ES-I3 (cell line): Measurements from ENCODE around the gene MLLT1.

ENCODE experiments used
- H3K36me3 ChIP-seq: 2 replicates; pipeline ENCODE4 v1.6.1; 2013; ENCODE audit warnings: mild to moderate bottlenecking, low read length, control low read depth, moderate library complexity; ENCODE audit not compliant: insufficient read depth
- H3K4me1 ChIP-seq: 2 replicates; pipeline ENCODE4 v1.6.1; 2013; ENCODE audit warnings: mild to moderate bottlenecking, control low read depth, low read length; ENCODE audit not compliant: insufficient read depth
- H3K9ac ChIP-seq: 2 replicates; pipeline ENCODE4 v1.6.1; 2013; ENCODE audit warnings: low read depth, mild to moderate bottlenecking, low read length, moderate library complexity
- H3K9me3 ChIP-seq: 2 replicates; pipeline ENCODE4 v1.6.1; 2013; ENCODE audit warnings: mild to moderate bottlenecking, low read length, moderate library complexity; ENCODE audit not compliant: control insufficient read depth, insufficient read depth

Gene MLLT1

GRCh38 chr19:6258812-6259311 lies 20.9 kb downstream of the MLLT1 start:
- H3K9me3 ChIP-seq, result no peaks in the 10 kb centered on the region
- peaks cover 7% of the 10 kb centered on the region for H3K36me3 ChIP-seq
- H3K9ac ChIP-seq, result no peak overlapping the region
- H3K4me1 ChIP-seq, result no peaks in the 10 kb centered on the region; the same call in 1 of the 2 replicates

GRCh38 chr19:6253954-6254733 lies 25.6 kb downstream of the MLLT1 start:
- Histone ChIP-seq H3K9ac (no peak overlapping the region), H3K4me1 (no peaks in the 10 kb centered on the region; the same call in 1 of the 2 replicates), H3K36me3 (peaks cover 2% of the 10 kb centered on the region), H3K9me3 (no peaks in the 10 kb centered on the region)

GRCh38 chr19:6252066-6252465 lies 27.7 kb downstream of the MLLT1 start:
- Histone ChIP-seq H3K36me3 (peaks cover 2% of the 10 kb centered on the region; the same call in 1 of the 2 replicates), H3K9ac (no peak overlapping the region), H3K4me1 (no peaks in the 10 kb centered on the region; the same call in 1 of the 2 replicates), H3K9me3 (no peaks in the 10 kb centered on the region)

GRCh38 chr19:6250909-6251308 lies 28.9 kb downstream of the MLLT1 start:
- H3K9ac ChIP-seq, result no peak overlapping the region
- H3K4me1 ChIP-seq, result no peaks in the 10 kb centered on the region; the same call in 1 of the 2 replicates
- H3K9me3 ChIP-seq, result peaks cover 5% of the 10 kb centered on the region; the same call in 1 of the 2 replicates
- H3K36me3 ChIP-seq, result peaks cover 2% of the 10 kb centered on the region; the same call in 1 of the 2 replicates

- H3K36me3 ChIP-seq, result peaks cover 2% of the 10 kb centered on the region; the same call in 1 of the 2 replicates
- no peaks in the 10 kb centered on the region; the same call in 1 of the 2 replicates for H3K4me1 ChIP-seq
- no peak overlapping the region for H3K9ac ChIP-seq
Observed at GRCh38 chr19:6250024-6250615, 29.7 kb downstream of the MLLT1 start.

GRCh38 chr19:6249296-6249695 lies 30.5 kb downstream of the MLLT1 start:
- H3K36me3 ChIP-seq, result peaks cover 2% of the 10 kb centered on the region; the same call in 1 of the 2 replicates
- no peak overlapping the region for H3K9ac ChIP-seq
- no peaks in the 10 kb centered on the region; the same call in 1 of the 2 replicates for H3K4me1 ChIP-seq
- peaks cover 5% of the 10 kb centered on the region; the same call in 1 of the 2 replicates for H3K9me3 ChIP-seq

More at GRCh38 chr19:6250024-6250615, 29.7 kb downstream of the MLLT1 start:
- H3K9me3 ChIP-seq, result peaks cover 5% of the 10 kb centered on the region; the same call in 1 of the 2 replicates

- H3K9me3 ChIP-seq, result peaks cover 5% of the 10 kb centered on the region; the same call in 1 of the 2 replicates
- peaks cover 3% of the 10 kb centered on the region; the same call in 1 of the 2 replicates for H3K4me1 ChIP-seq
- H3K9ac ChIP-seq, result no peak overlapping the region
- peaks cover 2% of the 10 kb centered on the region; the same call in 1 of the 2 replicates for H3K36me3 ChIP-seq
Observed at GRCh38 chr19:6248844-6249243, 30.9 kb downstream of the MLLT1 start.

- H3K9ac ChIP-seq, result no peak overlapping the region
- H3K36me3 ChIP-seq, result peaks cover 2% of the 10 kb centered on the region; the same call in 1 of the 2 replicates
- H3K9me3 ChIP-seq, result peaks cover 5% of the 10 kb centered on the region; the same call in 1 of the 2 replicates
- H3K4me1 ChIP-seq, result peaks cover 3% of the 10 kb centered on the region; the same call in 1 of the 2 replicates
Observed at GRCh38 chr19:6248341-6248740, 31.4 kb downstream of the MLLT1 start.

- Histone ChIP-seq H3K9me3 (peaks cover 5% of the 10 kb centered on the region; the same call in 1 of the 2 replicates), H3K4me1 (peaks cover 3% of the 10 kb centered on the region; the same call in 1 of the 2 replicates), H3K36me3 (peaks cover 2% of the 10 kb centered on the region; the same call in 1 of the 2 replicates), H3K9ac (no peak overlapping the region)
Observed at GRCh38 chr19:6247007-6247288, 32.8 kb downstream of the MLLT1 start.

- peaks cover 5% of the 10 kb centered on the region; the same call in 1 of the 2 replicates for H3K9me3 ChIP-seq
- peaks cover 2% of the 10 kb centered on the region; the same call in 1 of the 2 replicates for H3K36me3 ChIP-seq
- H3K4me1 ChIP-seq, result peaks cover 3% of the 10 kb centered on the region; the same call in 1 of the 2 replicates
- H3K9ac ChIP-seq, result no peak overlapping the region
Observed at GRCh38 chr19:6246174-6247006, 33.4 kb downstream of the MLLT1 start.

- Histone ChIP-seq H3K36me3 (peaks cover 2% of the 10 kb centered on the region; the same call in 1 of the 2 replicates), H3K9me3 (peaks cover 5% of the 10 kb centered on the region; the same call in 1 of the 2 replicates), H3K9ac (no peak overlapping the region), H3K4me1 (peaks cover 3% of the 10 kb centered on the region; the same call in 1 of the 2 replicates)
Observed at GRCh38 chr19:6242677-6243076, 37.1 kb downstream of the MLLT1 start.

GRCh38 chr19:6241680-6242377 lies 37.9 kb downstream of the MLLT1 start:
- Histone ChIP-seq H3K36me3 (no peaks in the 10 kb centered on the region), H3K9me3 (peaks cover 5% of the 10 kb centered on the region; the same call in 1 of the 2 replicates), H3K4me1 (peaks cover 3% of the 10 kb centered on the region; the same call in 1 of the 2 replicates), H3K9ac (no peak overlapping the region)

GRCh38 chr19:6241056-6241455 lies 38.7 kb downstream of the MLLT1 start:
- Histone ChIP-seq H3K4me1 (peaks cover 3% of the 10 kb centered on the region; the same call in 1 of the 2 replicates), H3K9me3 (peaks cover under 1% of the 10 kb centered on the region; the same call in 1 of the 2 replicates), H3K9ac (no peak overlapping the region), H3K36me3 (no peaks in the 10 kb centered on the region)
